Ammon's horn (tissue), 1 donor: Measurements from ENCODE around the gene HORMAD2.

Source experiments
- DNase-seq: peaks from one replicate; pipeline ENCODE4 v3.0.0-alpha.2; 2016; ENCODE audit warnings: low spot score

The HORMAD2 gene

DNA sequence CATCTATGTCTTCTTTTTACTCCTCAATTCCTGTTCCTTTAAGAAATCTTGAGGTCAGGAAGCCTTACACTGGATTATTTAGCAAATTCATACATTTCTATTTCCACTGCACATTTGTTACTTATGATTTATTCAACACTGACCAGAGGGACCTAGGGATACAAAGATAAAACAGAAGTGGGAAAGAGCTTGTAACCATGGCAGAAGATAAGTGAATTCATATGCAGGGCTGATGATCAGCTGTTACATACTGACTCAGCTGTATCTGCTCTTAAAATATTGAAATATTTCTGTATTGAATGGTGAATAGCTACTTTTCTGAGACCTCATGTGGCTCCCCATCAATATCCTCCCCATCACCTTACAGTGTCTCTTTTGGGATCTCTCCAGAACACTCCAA is 25.2 kb downstream of the HORMAD2 start:
- no peak for DNase-seq

GRCh38 chr22:30113494-30113893 is 33.2 kb downstream of the HORMAD2 start:
- no peak for DNase-seq

- no peak for DNase-seq
Observed at GRCh38 chr22:30114361-30114760, 34.1 kb downstream of the HORMAD2 start.

DNA sequence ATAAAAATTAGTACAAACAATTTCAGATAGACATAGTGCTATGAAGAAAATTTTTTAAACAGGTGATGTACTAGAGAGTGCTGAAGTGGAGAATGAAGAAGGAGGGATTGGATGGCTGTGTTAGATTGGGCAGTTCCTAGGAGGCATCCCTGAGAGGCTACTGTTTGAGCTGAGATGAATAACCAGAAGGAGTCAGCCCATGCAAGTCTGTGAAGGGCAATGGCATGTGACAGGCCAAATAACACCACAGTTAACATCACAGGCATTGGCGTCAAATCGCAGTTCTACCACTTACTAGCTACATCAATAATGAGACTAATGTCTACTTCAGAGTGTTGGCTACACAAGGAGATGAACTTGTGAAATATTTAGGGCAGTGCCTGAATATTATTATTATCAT is 35.4 kb downstream of the HORMAD2 start:
- DNase-seq = no peak

GRCh38 chr22:30116362-30117117 is 36.3 kb downstream of the HORMAD2 start:
- no peak for DNase-seq

- no peak for DNase-seq
Observed at GRCh38 chr22:30117256-30117655, 37.0 kb downstream of the HORMAD2 start.

- DNase-seq = no peak
Observed at GRCh38 chr22:30118291-30118690, 38.0 kb downstream of the HORMAD2 start.

DNA sequence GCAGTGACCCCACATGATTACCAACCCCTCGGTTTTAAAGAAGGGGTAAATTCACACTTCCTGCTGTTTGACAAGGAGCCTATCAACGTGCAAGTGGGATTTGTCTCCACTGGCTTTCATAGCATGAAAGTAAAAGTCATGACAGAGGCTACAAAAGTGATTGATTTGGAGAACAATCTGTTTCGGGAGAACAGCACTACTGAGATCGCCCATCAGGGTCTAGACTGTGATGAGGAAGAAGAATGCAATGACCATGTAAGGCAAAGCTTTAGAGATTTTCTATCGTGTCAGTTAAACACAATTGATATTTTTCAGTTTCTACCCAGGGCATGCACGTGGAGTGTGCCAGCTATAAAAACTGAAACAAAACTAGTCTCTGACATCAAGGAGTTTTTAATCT is 41.7 kb downstream of the HORMAD2 start:
- DNase-seq = no peak

- no peak for DNase-seq
Observed at GRCh38 chr22:30123463-30123862, 43.2 kb downstream of the HORMAD2 start.

DNA sequence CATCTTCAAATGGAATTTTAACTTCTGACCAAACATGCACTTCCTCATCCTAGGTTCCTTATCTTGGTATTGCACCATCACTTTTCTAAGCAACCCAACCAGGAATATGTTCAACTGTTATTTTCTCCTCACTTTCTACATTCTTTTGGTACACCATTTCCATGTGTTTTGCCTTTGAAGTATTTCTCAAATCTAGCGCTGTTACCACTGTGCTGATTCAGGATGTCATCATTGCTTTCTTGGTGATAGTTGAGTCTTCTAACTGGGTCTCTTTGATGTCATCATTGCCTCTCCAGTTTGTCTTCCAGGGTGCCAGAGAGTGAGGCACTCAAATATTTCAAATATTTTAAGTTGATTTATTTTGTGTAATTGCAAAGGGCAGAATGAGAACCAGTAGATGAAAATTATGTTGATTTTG is 47.5 kb downstream of the HORMAD2 start:
- no peak for DNase-seq

- no peak for DNase-seq
Observed at GRCh38 chr22:30128511-30128910, 48.2 kb downstream of the HORMAD2 start.

- DNase-seq = no peak
Observed at GRCh38 chr22:30129636-30130035, 49.4 kb downstream of the HORMAD2 start.

GRCh38 chr22:30132290-30132996 is 52.2 kb downstream of the HORMAD2 start:
- no peak for DNase-seq

- no peak for DNase-seq
Observed at GRCh38 chr22:30140414-30140813, 60.1 kb downstream of the HORMAD2 start.

- no peak for DNase-seq
Observed at GRCh38 chr22:30143265-30143664, 63.0 kb downstream of the HORMAD2 start.

DNA sequence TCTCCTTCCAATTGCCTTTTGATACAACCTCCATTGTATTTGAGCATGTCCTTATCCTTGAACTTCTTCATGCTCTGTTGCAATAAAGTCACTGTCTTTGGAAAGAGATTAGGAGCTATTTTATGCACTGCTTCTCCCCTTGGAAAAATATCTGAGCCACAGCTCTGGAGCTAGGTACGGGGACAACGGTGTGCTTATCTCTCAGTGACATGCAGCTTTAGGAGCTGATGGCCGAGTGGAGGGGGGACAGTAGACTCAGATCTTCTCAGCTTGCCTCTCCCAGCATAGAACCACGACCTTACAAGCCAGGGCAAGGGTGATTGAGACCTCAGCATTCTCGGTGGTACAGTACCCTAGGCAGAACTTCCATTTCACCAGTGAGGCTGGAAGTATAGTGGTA is 64.1 kb downstream of the HORMAD2 start:
- no peak for DNase-seq

DNA sequence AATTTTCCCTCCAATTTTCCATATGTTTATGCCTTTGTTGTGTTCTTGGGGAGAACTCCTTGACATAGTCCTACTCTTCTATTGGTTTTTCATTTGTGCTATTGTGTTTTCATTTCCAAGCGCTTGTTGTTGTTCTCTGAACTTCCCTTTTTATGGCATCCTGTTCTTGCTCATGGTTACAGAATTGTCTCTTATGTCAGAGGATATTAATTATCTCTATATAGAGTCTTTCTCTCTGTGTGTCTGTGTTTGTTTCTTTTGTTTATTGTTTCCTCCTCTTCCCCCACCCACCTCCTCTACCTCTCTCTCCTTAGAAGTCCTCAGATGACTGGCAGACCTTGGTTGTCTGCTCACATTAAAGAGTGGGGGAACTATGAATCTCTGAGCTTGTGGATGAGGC is 69.9 kb downstream of the HORMAD2 start:
- no peak for DNase-seq

- DNase-seq = no peak
Observed at GRCh38 chr22:30158277-30158676, 78.0 kb downstream of the HORMAD2 start.

DNA sequence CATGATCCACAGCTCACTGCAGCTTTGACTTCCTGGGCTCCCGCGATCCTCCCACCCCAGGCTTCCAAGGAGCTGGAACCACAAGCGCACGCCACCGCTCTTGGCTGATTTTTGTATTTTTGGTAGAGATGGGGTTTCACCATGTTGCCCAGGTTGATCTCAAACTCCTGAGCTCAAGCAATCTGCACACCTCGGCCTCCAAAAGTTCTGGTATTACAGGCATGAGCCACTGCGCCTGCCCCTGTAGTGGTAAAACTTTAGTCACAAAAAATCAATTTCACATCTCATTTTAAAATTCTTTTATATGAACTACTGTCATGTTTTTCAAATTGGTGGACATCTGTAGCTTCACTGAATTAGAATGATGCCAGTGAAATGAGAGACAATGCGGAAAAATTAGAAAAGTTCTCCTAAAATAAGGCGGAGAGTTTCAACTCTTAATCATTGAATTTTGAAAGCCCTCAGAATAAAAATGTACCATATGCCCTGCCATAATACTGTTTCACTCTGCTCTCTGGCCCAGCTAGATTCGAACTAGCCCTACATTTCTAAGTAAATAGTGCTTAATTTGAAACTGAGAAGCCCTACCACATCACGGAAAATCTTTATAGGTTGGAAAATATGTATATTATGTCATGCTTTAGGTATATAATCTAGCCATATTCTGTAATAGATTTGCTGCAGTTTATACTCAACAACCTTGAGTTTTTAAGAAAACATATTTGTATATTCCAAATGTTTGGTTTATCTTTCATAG is 78.7 kb downstream of the HORMAD2 start:
- DNase-seq = no peak

- peak; percentile 55 for DNase-seq
Observed at GRCh38 chr22:30159561-30160353, 79.5 kb downstream of the HORMAD2 start.

DNA sequence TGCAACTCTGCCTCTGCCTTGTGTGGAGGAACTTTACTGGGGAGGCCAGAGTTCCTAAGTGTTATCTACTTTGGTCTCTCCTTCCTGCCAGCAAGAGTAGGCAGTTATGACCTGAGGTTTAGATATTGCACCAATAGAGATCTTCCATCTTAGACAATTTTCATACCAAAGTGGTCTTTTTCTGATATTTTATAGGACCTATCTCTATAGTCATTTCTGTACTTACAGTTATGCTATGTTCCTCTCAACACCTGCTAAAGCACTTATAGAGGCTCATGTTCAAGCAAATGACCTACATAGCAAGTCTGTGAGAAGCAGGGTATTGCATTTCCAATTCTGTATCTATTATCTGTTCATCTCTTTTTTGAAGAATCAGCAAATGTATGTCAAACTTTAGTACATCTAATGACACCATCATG is 80.8 kb downstream of the HORMAD2 start:
- no peak for DNase-seq

DNA sequence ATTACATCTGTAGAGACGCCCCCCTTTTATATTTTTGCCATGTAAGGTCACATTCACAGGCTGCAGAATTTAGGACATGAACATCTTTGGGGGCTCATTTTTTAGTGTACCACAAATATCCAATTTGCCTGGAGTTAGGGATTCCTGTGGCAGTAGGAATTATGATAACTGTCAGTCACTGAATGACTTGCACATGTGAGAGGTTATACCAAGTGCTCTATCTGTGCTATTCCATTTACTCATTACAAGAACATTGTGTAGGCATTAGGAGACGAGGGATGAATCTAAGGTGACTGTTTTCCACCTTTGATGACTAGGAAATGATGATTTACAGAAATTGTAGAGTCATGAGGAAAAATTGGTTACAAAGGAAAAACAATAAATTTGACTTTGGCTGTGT is 87.0 kb downstream of the HORMAD2 start:
- DNase-seq = no peak
